HUES48 (cell line): ENCODE results near the gene DAB2IP.
"Not testable (repeated sequence)": the region's sequence is repeated elsewhere in the genome, so short reads cannot be mapped to it uniquely, and the experiment has no call there.

Source experiments
- H3K27ac ChIP-seq: one replicate; pipeline ENCODE4 v1.7.0; 2013; ENCODE audit warnings: low read depth, low read length, inconsistent platforms
- H3K27me3 ChIP-seq: 2 replicates; pipeline ENCODE4 v1.6.1; 2013; ENCODE audit warnings: mild to moderate bottlenecking, low read length; ENCODE audit not compliant: control insufficient read depth, insufficient read depth
- H3K36me3 ChIP-seq: 2 replicates; pipeline ENCODE4 v1.6.1; 2013; ENCODE audit warnings: low read length; ENCODE audit not compliant: control insufficient read depth, insufficient read depth
- H3K4me1 ChIP-seq: 2 replicates; pipeline ENCODE4 v1.6.1; 2013; ENCODE audit warnings: mild to moderate bottlenecking, low read length; ENCODE audit not compliant: control insufficient read depth, insufficient read depth
- H3K4me3 ChIP-seq: 2 replicates; pipeline ENCODE4 v1.5.1; 2013; ENCODE audit warnings: mild to moderate bottlenecking, low read depth, low read length
- H3K9ac ChIP-seq: 2 replicates; pipeline ENCODE4 v1.6.1; 2013; ENCODE audit warnings: mild to moderate bottlenecking, low read depth, low read length, moderate library complexity
- H3K9me3 ChIP-seq: 2 replicates; pipeline ENCODE4 v1.6.1; 2013; ENCODE audit warnings: low read length; ENCODE audit not compliant: control insufficient read depth, insufficient read depth

DAB2IP gene

DNA sequence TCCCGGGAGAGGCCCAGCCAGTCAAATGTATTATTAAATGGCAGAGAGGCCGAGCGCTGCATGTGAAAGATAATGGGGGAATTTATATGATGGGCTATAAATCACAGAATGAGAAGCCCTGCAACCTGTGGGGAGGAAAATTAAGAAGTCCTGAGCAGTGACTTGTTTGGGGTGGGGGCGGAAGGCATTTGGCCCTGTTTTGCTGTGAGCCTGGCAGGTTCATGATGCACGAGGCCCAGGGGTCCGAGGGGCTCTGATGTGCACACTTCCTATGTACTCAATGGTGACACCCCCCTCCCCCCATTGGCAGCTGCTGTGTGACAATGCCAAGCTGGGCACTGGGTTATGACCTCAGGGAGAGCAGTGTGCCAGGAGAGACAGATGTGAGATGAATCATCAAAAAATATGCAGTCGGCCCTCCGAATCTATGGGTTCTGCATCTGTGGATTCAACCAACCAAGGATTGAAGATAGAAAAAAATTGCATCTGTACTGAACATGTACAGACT is 13.7 kb upstream of the DAB2IP start:
- Histone ChIP-seq H3K27me3 (no peaks in the 10 kb centered on the region), H3K9me3 (no peaks in the 10 kb centered on the region), H3K36me3 (no peaks in the 10 kb centered on the region), H3K27ac (no peak overlapping the region), H3K4me3 (no peak overlapping the region), H3K9ac (no peak overlapping the region), H3K4me1 (peaks cover 12% of the 10 kb centered on the region; the same call in 1 of the 2 replicates)

DNA sequence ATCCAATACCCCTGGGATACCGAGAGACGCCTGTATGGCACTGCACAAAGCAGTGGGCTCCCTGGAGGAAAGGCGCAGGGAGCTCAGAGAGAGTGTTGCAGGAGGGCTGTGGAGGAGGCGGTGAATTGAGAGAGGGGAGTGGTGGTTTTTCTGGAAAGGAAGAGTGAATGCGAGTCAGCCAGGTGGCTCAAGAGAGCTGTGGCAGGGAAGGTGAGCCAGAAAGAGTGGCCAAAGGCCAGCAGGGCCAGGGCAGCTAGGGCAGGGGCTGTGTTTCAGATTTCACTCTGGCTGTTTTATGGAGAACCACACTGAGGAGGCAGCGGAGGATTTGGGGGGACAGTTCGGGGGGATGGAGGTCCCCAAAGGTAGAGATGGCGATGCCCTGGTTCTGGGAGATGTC is 13.0 kb upstream of the DAB2IP start:
- Histone ChIP-seq H3K4me1 (peaks cover 12% of the 10 kb centered on the region; the same call in 1 of the 2 replicates), H3K4me3 (no peak overlapping the region), H3K27me3 (no peaks in the 10 kb centered on the region), H3K9ac (no peak overlapping the region), H3K9me3 (no peaks in the 10 kb centered on the region), H3K27ac (no peak overlapping the region), H3K36me3 (no peaks in the 10 kb centered on the region)

DNA sequence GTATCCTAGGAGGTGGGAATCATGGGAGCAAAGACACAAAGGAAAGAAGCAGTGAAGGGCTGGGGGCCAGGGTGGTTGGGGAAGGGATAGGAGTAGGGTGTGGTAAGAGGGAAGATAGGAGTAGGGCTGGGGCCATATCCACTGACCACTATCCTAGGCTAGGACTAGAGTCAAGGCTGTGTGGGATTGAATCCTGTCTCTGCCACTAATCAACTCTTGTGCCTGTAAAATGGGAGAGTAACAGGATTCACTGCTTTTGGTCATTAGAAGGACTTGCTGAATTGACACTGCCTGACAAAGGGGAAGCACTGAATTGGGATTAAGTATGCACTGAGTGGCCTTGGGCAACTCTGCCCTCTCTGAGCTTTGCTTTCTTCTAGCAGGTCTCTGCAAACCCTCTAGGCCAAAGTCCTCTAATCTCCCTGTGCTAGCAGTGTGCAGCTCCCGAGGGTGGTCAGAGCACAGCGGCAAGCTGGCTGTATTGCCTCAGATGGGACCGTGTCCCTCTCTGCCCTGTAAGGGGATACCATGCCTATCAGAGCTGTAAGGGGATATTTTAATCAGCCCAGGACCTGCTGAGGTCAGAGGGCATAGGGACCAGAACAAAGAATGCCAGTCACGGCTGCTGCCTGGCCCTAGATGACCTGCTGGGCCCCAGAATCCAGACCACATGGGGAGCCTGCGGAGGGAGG is 12.4 kb upstream of the DAB2IP start:
- no peak overlapping the region for H3K27ac ChIP-seq
- peaks cover 12% of the 10 kb centered on the region; the same call in 1 of the 2 replicates for H3K4me1 ChIP-seq
- H3K27me3 ChIP-seq = no peaks in the 10 kb centered on the region
- H3K9me3 ChIP-seq = no peaks in the 10 kb centered on the region
- no peaks in the 10 kb centered on the region for H3K36me3 ChIP-seq
- H3K9ac ChIP-seq = no peak overlapping the region
- H3K4me3 ChIP-seq = no peak overlapping the region

DNA sequence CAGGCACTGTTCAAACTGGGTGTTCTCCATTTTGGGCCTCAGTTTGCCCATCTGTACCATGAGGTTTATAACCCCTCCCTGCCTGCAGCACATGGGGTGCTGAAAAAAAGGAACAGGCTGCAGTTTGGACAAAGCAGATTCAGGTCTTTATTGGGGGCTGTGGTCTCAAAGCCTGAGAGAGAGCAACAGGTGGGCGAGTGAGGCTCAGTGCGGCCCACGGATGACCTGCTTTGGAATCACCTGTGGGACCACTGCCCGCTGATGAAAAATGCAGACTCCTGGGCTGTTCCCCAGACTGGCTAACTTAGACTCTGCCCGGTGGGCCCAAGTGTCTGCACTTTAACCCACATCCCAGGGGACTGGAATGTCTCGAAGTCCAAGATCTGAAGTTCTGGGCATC is 11.8 kb upstream of the DAB2IP start:
- peaks cover 12% of the 10 kb centered on the region; the same call in 1 of the 2 replicates for H3K4me1 ChIP-seq
- no peak overlapping the region for H3K9ac ChIP-seq
- H3K27me3 ChIP-seq = no peaks in the 10 kb centered on the region
- no peaks in the 10 kb centered on the region for H3K36me3 ChIP-seq
- H3K9me3 ChIP-seq = no peaks in the 10 kb centered on the region
- no peak overlapping the region for H3K4me3 ChIP-seq
- no peak overlapping the region for H3K27ac ChIP-seq

DNA sequence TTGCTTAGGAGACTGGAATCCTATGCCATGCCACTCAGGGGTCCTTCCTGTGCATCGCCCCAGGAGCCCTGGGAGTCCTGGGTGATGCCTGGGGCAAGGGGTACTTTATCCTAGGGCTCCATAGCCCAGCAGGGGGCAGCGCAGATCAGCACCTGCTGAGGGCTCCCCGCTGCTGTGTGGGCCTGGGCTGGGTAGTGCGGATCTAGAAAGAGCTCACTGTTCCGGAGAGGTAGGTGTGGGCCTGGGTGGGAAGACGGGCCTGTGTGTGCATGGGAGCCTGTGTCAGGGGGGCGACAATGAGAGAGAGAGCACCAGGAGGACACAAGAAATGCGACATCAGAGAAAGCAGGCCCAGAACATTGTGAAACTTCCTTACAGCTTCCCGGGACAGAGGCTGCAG is 11.4 kb upstream of the DAB2IP start:
- Histone ChIP-seq H3K9me3 (no peaks in the 10 kb centered on the region), H3K9ac (no peak overlapping the region), H3K4me3 (no peak overlapping the region), H3K4me1 (peaks cover 12% of the 10 kb centered on the region; the same call in 1 of the 2 replicates), H3K27me3 (no peaks in the 10 kb centered on the region), H3K36me3 (no peaks in the 10 kb centered on the region), H3K27ac (no peak overlapping the region)

DNA sequence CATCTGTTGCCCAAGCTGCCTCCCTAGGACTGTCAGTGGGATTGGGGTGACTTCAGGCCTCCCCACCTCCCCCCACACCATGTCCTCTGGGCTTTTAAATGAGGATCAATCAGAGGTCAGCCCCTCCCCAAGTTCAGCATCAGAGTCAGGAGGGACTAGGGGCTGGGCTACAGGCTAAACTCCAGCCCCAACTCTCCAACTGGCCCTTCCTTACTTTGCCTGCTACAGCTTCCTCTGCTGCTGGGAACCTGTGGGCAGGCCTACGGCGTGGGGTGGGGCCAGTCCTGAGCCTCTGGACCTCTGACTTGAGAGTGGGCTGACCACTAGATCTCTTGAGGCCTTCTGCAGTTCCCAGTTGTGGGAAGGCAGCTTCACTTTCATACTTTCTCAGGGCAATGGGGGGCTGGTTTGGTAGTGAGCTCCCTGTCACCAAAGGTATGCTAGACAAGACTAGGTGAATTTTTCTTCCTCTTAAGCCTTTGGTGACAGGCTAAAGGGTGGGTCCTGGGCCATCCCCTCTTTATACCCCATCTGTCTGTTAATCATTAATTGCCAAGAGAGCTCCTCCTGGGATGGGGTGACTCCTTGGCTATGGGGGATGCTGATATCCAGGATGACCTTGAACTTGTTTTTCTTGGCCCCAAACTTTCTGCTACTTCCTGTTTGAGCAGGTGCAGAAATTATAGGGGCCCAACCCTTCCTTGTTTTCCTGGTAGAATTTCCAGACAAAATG is 10.8 kb upstream of the DAB2IP start:
- no peaks in the 10 kb centered on the region for H3K9me3 ChIP-seq
- peaks cover 8% of the 10 kb centered on the region; the same call in 1 of the 2 replicates for H3K4me1 ChIP-seq
- no peaks in the 10 kb centered on the region for H3K27me3 ChIP-seq
- no peak overlapping the region for H3K9ac ChIP-seq
- no peaks in the 10 kb centered on the region for H3K36me3 ChIP-seq
- no peak overlapping the region for H3K4me3 ChIP-seq
- H3K27ac ChIP-seq = no peak overlapping the region

DNA sequence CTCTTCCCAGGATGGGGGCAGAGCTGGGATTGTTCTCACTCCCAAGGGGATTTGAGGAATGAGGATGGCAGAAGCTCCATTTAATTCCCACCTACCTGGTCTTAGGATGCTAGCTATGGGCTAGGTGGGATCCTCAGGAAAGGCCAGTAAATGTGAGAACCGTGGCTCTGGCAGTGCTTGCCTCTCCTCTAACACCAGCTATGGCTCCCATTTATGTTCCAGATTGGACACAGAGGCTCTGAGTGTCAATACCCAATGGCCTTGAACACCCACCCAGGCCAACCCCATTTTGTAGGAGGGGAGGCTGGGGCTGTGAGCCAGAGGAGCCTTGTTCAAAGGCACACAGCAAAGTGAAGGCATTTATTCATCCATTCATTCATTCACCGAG is 10.2 kb upstream of the DAB2IP start:
- H3K27ac ChIP-seq = no peak overlapping the region
- no peaks in the 10 kb centered on the region for H3K36me3 ChIP-seq
- no peaks in the 10 kb centered on the region for H3K27me3 ChIP-seq
- no peak overlapping the region for H3K4me3 ChIP-seq
- H3K4me1 ChIP-seq = peaks cover 8% of the 10 kb centered on the region; the same call in 1 of the 2 replicates
- no peak overlapping the region for H3K9ac ChIP-seq
- no peaks in the 10 kb centered on the region for H3K9me3 ChIP-seq

DNA sequence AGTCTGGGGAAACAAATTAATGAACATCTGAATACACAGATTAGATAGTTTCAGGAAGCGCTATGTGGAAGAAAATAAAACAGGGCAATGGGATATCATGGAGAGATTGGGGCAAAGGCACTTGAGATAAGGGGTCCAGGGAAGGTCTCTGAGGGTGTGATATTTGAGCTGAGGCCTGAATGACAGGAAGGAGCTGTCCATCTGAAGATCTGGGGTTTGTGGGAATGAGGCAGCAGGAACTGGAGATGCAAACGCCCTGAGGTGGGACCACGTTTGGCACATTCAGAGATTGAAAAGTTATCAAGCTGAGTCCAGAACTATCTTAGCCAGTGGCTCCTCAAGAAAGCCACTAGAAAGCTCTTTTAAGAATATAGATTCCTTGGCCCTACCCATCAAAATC is 8.7 kb upstream of the DAB2IP start:
- no peak overlapping the region for H3K4me3 ChIP-seq
- H3K27ac ChIP-seq = no peak overlapping the region
- no peaks in the 10 kb centered on the region for H3K27me3 ChIP-seq
- H3K9ac ChIP-seq = no peak overlapping the region
- H3K9me3 ChIP-seq = no peaks in the 10 kb centered on the region
- H3K36me3 ChIP-seq = no peaks in the 10 kb centered on the region
- peaks cover 8% of the 10 kb centered on the region; the same call in 1 of the 2 replicates for H3K4me1 ChIP-seq

DNA sequence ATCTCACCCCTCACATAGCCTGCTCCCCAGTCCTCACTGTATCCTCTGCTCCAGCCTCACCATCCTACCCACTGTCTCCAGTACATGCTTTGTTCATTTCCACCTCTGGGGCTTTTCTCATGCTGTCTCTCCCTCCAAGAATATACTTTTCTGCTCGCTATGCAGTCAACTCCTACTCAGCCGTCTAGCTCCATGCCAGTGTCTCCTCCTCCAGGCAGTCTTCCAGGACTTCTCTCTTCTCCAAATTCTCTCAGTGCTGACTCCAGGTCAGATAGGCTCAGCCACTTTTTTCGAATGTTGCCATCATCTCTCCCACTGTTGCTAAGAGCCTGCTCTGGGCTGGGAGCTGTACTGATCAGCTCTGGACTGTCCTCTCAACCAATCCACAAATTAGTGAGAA is 8.0 kb upstream of the DAB2IP start:
- Histone ChIP-seq H3K36me3 (no peaks in the 10 kb centered on the region), H3K9ac (no peak overlapping the region), H3K4me1 (peaks cover 8% of the 10 kb centered on the region; the same call in 1 of the 2 replicates), H3K27ac (no peak overlapping the region), H3K9me3 (no peaks in the 10 kb centered on the region), H3K4me3 (no peak overlapping the region), H3K27me3 (no peaks in the 10 kb centered on the region)

DNA sequence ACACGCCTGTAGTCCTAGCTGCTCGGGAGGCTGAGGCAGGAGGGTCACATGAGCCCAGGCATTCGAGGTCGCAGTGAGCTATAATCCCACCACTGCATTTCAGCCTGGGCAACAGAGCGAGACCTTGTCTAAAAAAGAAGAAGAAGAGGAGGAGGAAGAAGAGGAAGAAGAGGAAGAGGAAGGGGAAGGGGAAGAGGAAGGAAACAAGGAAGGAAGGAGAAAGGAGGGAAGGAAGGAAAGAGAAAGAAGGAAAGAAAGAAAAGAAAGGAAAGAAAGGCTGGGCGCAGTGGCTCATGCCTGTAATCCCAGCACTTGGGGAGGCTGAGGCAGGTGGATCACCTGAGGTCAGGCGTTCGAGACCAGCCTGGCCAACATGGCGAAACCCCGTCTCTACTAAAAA is 7.4 kb upstream of the DAB2IP start:
- H3K4me1 ChIP-seq = peaks cover 13% of the 10 kb centered on the region
- not testable (repeated sequence) for H3K4me3 ChIP-seq, H3K9ac ChIP-seq, H3K36me3 ChIP-seq, H3K9me3 ChIP-seq, H3K27me3 ChIP-seq, H3K27ac ChIP-seq

DNA sequence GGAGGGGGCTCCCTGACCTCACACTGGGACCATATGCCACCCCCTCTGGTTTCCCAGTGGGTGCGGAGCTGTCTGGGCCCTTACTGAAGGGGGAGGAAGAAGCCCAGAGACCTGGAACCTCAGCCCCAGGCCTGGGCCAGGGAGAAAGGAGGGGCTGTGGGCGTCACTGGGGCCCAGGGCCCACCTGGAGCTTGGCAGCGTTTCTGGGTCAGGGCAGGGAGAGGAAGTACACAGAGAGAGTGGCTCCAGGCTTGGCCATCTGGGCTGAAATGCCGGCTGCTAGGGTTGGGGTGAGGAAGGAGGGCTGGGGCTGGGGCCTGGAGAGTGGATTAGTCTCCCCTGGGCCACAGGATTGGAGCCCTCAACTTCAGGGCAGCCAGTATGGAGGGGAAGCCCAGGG is 6.4 kb upstream of the DAB2IP start:
- Histone ChIP-seq H3K36me3 (no peaks in the 10 kb centered on the region), H3K4me1 (peaks cover 20% of the 10 kb centered on the region), H3K9ac (no peak overlapping the region), H3K4me3 (no peak overlapping the region), H3K9me3 (no peaks in the 10 kb centered on the region), H3K27ac (no peak overlapping the region), H3K27me3 (no peaks in the 10 kb centered on the region)
